Activated B cell treated with CpG ODN at 0.5 μM for 24 hours (primary cell): Measurements from ENCODE around the gene MTF1. TPM values are rescaled to one million over a fixed set of nuclear protein-coding genes. Genes with fewer than 3 reads are reported as not detected.

Experiments
- ATAC-seq: fragments of 200-7000 bp; cut with Tn5 transposase; one replicate; pipeline ENCODE4 v1.10.0; 2021; ENCODE audit warnings: low read depth, mild to moderate bottlenecking, moderate library complexity
- CTCF ChIA-PET: fragments of 350-600 bp; sonication (Branson Sonifier 250); formaldehyde crosslinking; loops from one replicate; lab custom pipeline; 2021; ENCODE audit warnings: antibody characterized with exemption; lab: Charles Lee
- POLR2A ChIA-PET: fragments of 350-600 bp; sonication (Branson Sonifier 250); formaldehyde crosslinking; loops from one replicate; lab custom pipeline; 2021; ENCODE audit warnings: antibody characterized with exemption; lab: Charles Lee
- DNase-seq: peaks from one replicate; pipeline ENCODE4 v3.0.0; 2022
- H3K27ac Mint-ChIP-seq: one replicate; pipeline ENCODE4 v1.8.0; 2020; ENCODE audit warnings: mixed read lengths
- H3K27me3 Mint-ChIP-seq: one replicate; pipeline ENCODE4 v1.8.0; 2021; ENCODE audit warnings: mixed read lengths
- H3K36me3 Mint-ChIP-seq: one replicate; pipeline ENCODE4 v1.8.0; 2021; ENCODE audit warnings: low read depth, mixed read lengths
- H3K4me1 Mint-ChIP-seq: one replicate; pipeline ENCODE4 v1.8.0; 2021; ENCODE audit warnings: mixed read lengths
- H3K4me3 Mint-ChIP-seq: one replicate; pipeline ENCODE4 v1.8.0; 2020; ENCODE audit warnings: mild to moderate bottlenecking, mixed read lengths
- H3K9me3 Mint-ChIP-seq: one replicate; pipeline ENCODE4 v1.8.0; 2020; ENCODE audit warnings: mixed read lengths
- intact Hi-C: fragments of 100-400 bp; cut with micrococcal nuclease; formaldehyde crosslinking; loops from one replicate; pipeline ENCODE4 v1.15.1; 2024
- total RNA-seq: library from RNA; stranded (reverse); gene quantifications from 2 replicates; pipeline ENCODE4 v1.2.3, GENCODE V29; 2022
- TF ChIP-seq, protein P1 (sequence below): fragments of 200-600 bp; IDR thresholded peaks from one replicate; pipeline ENCODE4 v1.8.0; 2022; ENCODE audit warnings: antibody characterized with exemption, mild to moderate bottlenecking

Gene MTF1
- total RNA-seq, 1 donor from 2014 or later = 36.2 TPM

DNA sequence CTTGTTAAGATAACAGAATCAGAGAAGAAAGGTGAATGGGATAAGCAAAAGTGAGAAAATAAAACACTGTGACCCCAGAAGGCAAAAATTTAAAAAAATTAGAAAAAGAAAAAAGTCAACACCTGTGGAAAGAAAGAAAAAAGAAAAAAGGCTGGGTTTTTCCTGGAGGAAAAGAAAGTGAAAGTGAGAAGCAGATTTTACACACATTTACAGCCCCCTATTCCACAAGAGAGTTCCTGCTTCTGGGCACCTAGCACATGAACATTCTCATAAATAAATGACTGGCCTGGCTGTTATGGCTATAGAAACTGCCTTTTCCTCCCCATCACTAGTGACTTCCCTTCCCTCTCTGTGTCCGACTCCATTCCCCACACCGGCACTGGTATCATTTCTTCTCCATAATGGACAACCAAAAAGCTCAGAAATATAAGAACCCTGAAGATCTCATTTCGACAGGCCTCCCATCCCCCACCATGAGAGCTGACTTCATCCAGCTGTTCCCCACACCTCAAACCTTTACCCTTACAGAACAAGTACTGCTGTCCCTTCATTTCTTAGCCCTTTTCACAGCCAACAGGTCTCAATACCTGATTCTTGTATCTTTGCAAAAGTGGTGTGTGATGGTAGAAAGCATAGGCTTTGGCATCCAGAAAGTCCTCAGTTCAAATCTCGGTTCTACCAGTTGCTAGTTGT, 12.6 kb downstream of the MTF1 start:
- ChIA-PET POLR2A (interaction anchor here (0.5 to 2.3 kb wide), 4 partner anchors 13 to 337 kb away, joined by 3 to 11 read pairs (median 4); partner anchors contain the start of genes C1orf122, MTF1 and YRDC), CTCF (interaction anchor here (1.9 kb wide), 1 partner anchor 13 kb away, joined by 8 read pairs; the partner anchor contains the start of gene MTF1)
- Mint-ChIP-seq H3K4me1 (peaks cover 32% of the 10 kb centered on the region), H3K27me3 (no peaks in the 10 kb centered on the region), H3K27ac (peak overlapping the region; percentile 67), H3K36me3 (peaks cover 40% of the 10 kb centered on the region), H3K4me3 (peak overlapping the region; percentile 73), H3K9me3 (no peaks in the 10 kb centered on the region)
- ATAC-seq = no peak
- TF ChIP-seq, protein P1, sequence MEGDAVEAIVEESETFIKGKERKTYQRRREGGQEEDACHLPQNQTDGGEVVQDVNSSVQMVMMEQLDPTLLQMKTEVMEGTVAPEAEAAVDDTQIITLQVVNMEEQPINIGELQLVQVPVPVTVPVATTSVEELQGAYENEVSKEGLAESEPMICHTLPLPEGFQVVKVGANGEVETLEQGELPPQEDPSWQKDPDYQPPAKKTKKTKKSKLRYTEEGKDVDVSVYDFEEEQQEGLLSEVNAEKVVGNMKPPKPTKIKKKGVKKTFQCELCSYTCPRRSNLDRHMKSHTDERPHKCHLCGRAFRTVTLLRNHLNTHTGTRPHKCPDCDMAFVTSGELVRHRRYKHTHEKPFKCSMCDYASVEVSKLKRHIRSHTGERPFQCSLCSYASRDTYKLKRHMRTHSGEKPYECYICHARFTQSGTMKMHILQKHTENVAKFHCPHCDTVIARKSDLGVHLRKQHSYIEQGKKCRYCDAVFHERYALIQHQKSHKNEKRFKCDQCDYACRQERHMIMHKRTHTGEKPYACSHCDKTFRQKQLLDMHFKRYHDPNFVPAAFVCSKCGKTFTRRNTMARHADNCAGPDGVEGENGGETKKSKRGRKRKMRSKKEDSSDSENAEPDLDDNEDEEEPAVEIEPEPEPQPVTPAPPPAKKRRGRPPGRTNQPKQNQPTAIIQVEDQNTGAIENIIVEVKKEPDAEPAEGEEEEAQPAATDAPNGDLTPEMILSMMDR = no peak
- DNase-seq = no peak
- intact Hi-C loops = no loop called here

DNA sequence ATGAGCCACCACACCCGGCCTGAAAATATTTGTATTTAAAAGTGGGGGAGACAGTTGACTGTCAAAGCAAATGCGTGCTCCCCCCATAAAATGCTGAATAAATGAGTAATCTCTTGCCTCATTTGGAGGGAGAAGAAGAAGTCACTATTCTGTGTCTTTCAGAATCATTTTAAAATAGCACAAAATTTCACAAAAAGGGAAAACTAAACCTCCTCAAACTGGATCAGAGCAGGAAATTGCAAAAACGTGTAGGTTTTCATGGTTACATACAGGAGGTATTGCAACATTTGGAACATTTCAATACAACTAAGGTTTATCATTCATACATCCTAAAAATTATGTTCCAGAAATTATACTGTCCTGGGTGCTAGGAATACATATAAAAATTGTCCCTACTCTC, 13.6 kb downstream of the MTF1 start:
- POLR2A ChIA-PET = interaction anchor here (1.3 to 2.3 kb wide), 2 partner anchors 14 to 38 kb away, joined by 4 to 11 read pairs; partner anchors contain the start of genes C1orf122, MTF1 and YRDC
- no peaks in the 10 kb centered on the region for H3K9me3 Mint-ChIP-seq
- ATAC-seq (no peak), DNase-seq (no peak)
- no peaks in the 10 kb centered on the region for H3K27me3 Mint-ChIP-seq
- CTCF ChIA-PET = interaction anchor here (0.7 to 1.9 kb wide), 2 partner anchors 14 to 16 kb away, joined by 3 to 8 read pairs; partner anchors contain the start of gene MTF1
- intact Hi-C loops = no loop called here
- H3K4me1 Mint-ChIP-seq = peaks cover 32% of the 10 kb centered on the region
- H3K36me3 Mint-ChIP-seq = peaks cover 45% of the 10 kb centered on the region
- TF ChIP-seq, protein P1 = no peak
- H3K4me3 Mint-ChIP-seq = no peak overlapping the region
- peak overlapping the region; percentile 10 for H3K27ac Mint-ChIP-seq

DNA sequence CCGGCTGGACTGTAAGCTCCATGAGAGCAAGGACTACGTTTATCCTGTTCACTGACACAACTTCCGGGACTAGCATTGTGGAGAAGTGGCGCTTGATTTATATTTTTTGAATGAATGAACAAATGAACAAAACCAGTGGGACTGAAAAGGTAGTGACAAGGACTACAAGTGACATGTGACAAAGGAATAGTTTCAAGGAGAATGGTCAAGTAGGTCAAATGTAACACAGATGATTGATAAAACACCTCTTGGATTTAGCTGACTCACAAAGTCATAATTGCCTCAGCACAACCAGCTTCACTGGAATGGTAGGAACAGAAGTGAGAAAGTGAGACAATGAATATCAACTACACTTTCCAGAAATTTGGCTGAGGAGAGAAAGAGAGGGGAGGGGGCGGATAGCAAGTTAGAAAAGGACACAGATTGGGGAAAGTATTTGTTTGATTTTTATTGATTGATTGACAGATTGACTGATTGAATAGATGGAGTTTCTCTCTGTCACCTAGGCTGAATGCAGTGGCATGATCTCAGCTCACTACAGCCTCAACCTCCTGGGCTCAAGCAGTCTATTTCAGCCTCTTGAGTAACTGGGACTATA, 14.2 kb downstream of the MTF1 start:
- peak overlapping the region; percentile 30 for H3K27ac Mint-ChIP-seq
- TF ChIP-seq, protein P1 = no peak
- no peaks in the 10 kb centered on the region for H3K27me3 Mint-ChIP-seq
- H3K4me1 Mint-ChIP-seq = peaks cover 32% of the 10 kb centered on the region
- no peaks in the 10 kb centered on the region for H3K9me3 Mint-ChIP-seq
- intact Hi-C loops = no loop called here
- ChIA-PET POLR2A (interaction anchor here (2.3 kb wide), 1 partner anchor 14 kb away, joined by 11 read pairs; the partner anchor contains the start of gene MTF1), CTCF (interaction anchor here (1.0 kb wide), 1 partner anchor 15 kb away, joined by 7 read pairs; no protein-coding TSS in a partner anchor)
- H3K36me3 Mint-ChIP-seq = peaks cover 50% of the 10 kb centered on the region
- no peak overlapping the region for H3K4me3 Mint-ChIP-seq
- ATAC-seq (no peak), DNase-seq (no peak)

DNA sequence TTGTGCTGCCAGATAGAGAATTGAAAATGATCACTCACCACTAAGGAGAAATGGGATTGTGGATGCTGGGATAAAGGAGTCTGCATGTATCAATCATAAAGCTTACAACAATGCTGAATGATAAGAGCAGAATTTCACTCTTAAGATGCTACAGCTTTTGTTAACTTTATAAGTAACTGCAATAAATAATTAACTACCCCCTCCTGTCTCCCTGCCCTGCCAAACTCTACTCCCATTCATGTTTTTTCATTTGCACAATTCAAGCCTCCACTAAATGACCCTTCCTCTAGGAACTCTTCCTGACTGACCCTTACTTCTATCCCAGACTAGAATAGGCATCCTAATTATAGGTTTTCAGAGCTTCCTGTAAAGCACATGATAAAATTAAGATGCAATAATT, 14.9 kb downstream of the MTF1 start:
- POLR2A ChIA-PET = interaction anchor here (2.3 kb wide), 1 partner anchor 15 kb away, joined by 11 read pairs; the partner anchor contains the start of gene MTF1
- TF ChIP-seq, protein P1 = no peak
- Mint-ChIP-seq H3K4me3 (no peak overlapping the region), H3K27ac (no peak overlapping the region), H3K9me3 (no peaks in the 10 kb centered on the region), H3K36me3 (peaks cover 57% of the 10 kb centered on the region), H3K27me3 (no peaks in the 10 kb centered on the region), H3K4me1 (peaks cover 32% of the 10 kb centered on the region)
- DNase-seq = no peak
- intact Hi-C loops = no loop called here
- CTCF ChIA-PET = interaction anchor here (1.0 kb wide), 1 partner anchor 16 kb away, joined by 7 read pairs; no protein-coding TSS in a partner anchor
- no peak for ATAC-seq

DNA sequence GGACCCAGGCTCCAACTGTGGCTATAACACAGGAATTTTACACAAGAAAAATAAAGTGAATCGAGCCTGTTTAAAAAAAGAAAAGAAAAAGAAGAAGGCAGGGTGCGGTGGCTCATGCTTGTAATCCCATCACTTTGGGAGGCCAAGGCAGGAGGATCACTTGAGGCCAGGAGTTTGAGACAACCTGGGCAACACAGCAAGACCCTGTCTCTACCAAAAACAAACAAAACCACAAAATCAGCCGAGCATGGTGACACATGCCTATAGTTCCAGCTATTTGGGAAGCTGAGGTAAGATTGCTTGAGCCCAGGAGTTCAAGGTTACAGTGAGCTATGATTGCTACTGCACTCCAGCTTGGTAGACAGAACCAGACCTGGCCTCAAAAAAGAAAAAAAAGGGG, 17.7 kb downstream of the MTF1 start:
- ATAC-seq (no peak), DNase-seq (no peak)
- Mint-ChIP-seq H3K36me3 (peaks cover 77% of the 10 kb centered on the region), H3K27ac (no peak overlapping the region), H3K9me3 (no peaks in the 10 kb centered on the region), H3K4me3 (no peak overlapping the region), H3K27me3 (no peaks in the 10 kb centered on the region), H3K4me1 (peaks cover 17% of the 10 kb centered on the region)
- intact Hi-C loops = no loop called here
- ChIA-PET CTCF (no interaction called here), POLR2A (interaction anchor here (0.7 kb wide), 1 partner anchor 24 kb away, joined by 4 read pairs; no protein-coding TSS in a partner anchor)
- TF ChIP-seq, protein P1 = no peak
